Measurements from ENCODE around the gene MEF2A.

Gene MEF2A

GRCh38 chr15:99526671-99527070 is 39.1 kb upstream of the MEF2A start:
- Histone ChIP-seq H3K9me3 (ENCODE audit: control insufficient read depth, low read length) (no peaks in the 10 kb centered on the region), H3K27ac (no peak overlapping the region), H3K4me1 (no peaks in the 10 kb centered on the region), H3K4me2 (ENCODE audit: low read length) (no peak overlapping the region), H3K79me2 (no peaks in the 10 kb centered on the region), H2AFZ (no peak overlapping the region), H3K9ac (no peak overlapping the region), H3K36me3 (ENCODE audit: control insufficient read depth, insufficient read depth, low read length) (no peaks in the 10 kb centered on the region), H3K4me3 (ENCODE audit: low read depth, low read length) (no peak overlapping the region), H3K27me3 (ENCODE audit: control insufficient read depth, insufficient read depth, low read length) (no peaks in the 10 kb centered on the region)
- TF ChIP-seq CTCF (IDR thresholded peaks at IDR 0.05): no peak

DNA sequence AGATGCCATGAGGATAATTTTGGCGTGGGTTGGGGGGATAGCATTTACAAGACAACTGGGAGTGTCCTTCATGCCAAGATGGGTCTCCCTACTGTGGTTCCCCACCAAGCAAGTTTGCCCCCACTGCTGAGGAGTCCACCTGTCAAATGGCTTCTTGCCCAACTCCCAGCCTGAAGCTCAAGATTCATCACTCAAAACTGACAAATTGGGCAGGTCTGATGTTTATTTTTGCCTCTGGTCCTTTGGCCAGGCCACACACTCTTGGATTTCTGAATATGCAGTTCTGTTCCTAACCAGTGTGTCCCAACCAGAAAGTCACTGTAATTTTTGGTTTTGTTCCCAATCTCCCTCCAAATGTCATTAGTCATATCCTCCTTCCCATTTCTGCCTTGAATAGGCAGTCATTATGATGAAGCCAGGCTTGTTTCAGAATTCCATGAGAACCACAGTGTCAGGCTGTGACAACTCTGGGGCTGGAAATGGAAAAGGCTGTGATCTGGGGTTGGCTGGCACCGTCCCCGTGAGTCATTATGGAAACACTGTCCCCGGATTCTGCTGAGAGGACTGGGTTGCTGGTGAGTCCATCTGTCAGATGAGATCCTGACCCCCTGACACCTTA is 29.3 kb upstream of the MEF2A start:
- H3K9me3 ChIP-seq (ENCODE audit: control insufficient read depth, low read length): no peaks in the 10 kb centered on the region
- H3K4me1 ChIP-seq: no peaks in the 10 kb centered on the region
- no peak overlapping the region for H3K4me3 ChIP-seq (ENCODE audit: low read depth, low read length)
- H3K9ac ChIP-seq: no peak overlapping the region
- TF ChIP-seq CTCF (IDR thresholded peaks at IDR 0.05): no peak
- H3K27ac ChIP-seq: no peak overlapping the region
- no peak overlapping the region for H2AFZ ChIP-seq
- no peaks in the 10 kb centered on the region for H3K79me2 ChIP-seq
- H3K27me3 ChIP-seq (ENCODE audit: control insufficient read depth, insufficient read depth, low read length): no peaks in the 10 kb centered on the region
- H3K36me3 ChIP-seq (ENCODE audit: control insufficient read depth, insufficient read depth, low read length): no peaks in the 10 kb centered on the region
- H3K4me2 ChIP-seq (ENCODE audit: low read length): no peak overlapping the region

DNA sequence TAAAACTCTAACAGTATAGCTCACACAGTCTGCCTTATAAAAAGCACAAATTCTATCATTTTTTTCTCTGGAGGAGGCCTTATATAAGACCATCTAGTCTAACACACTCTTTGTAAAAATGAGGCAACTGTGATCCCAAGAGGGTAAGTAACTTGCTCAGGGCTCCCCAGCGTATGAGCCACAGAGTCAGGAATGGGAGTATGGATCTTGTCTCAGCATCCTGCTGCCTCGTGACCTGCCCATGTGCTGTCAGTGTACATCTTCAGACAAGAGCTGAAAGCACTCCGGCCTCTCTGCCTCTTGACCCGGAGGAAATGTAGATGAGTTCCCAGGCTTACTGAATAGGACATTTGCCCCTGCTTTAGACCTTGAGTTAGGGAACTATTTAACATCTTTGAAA is 28.4 kb upstream of the MEF2A start:
- Histone ChIP-seq H3K9ac (no peak overlapping the region), H3K79me2 (no peaks in the 10 kb centered on the region), H3K9me3 (ENCODE audit: control insufficient read depth, low read length) (no peaks in the 10 kb centered on the region), H3K4me1 (no peaks in the 10 kb centered on the region), H3K27me3 (ENCODE audit: control insufficient read depth, insufficient read depth, low read length) (no peaks in the 10 kb centered on the region), H2AFZ (no peak overlapping the region), H3K36me3 (ENCODE audit: control insufficient read depth, insufficient read depth, low read length) (no peaks in the 10 kb centered on the region), H3K4me3 (ENCODE audit: low read depth, low read length) (no peak overlapping the region), H3K27ac (no peak overlapping the region), H3K4me2 (ENCODE audit: low read length) (no peak overlapping the region)
- TF ChIP-seq CTCF (IDR thresholded peaks at IDR 0.05): no peak

- no peaks in the 10 kb centered on the region for H3K27me3 ChIP-seq (ENCODE audit: control insufficient read depth, insufficient read depth, low read length)
- no peaks in the 10 kb centered on the region for H3K36me3 ChIP-seq (ENCODE audit: control insufficient read depth, insufficient read depth, low read length)
- H3K4me3 ChIP-seq (ENCODE audit: low read depth, low read length): no peak overlapping the region
- H3K9me3 ChIP-seq (ENCODE audit: control insufficient read depth, low read length): no peaks in the 10 kb centered on the region
- no peaks in the 10 kb centered on the region for H3K79me2 ChIP-seq
- no peak overlapping the region for H3K4me2 ChIP-seq (ENCODE audit: low read length)
- no peak overlapping the region for H2AFZ ChIP-seq
- H3K9ac ChIP-seq: no peak overlapping the region
- no peaks in the 10 kb centered on the region for H3K4me1 ChIP-seq
- no peak overlapping the region for H3K27ac ChIP-seq
- no peak for TF ChIP-seq CTCF (IDR thresholded peaks at IDR 0.05)
These were observed 27.5 kb upstream of the MEF2A start for GRCh38 chr15:99538261-99538660.

GRCh38 chr15:99542828-99543227 is 23.0 kb upstream of the MEF2A start:
- no peaks in the 10 kb centered on the region for H3K79me2 ChIP-seq
- H3K4me1 ChIP-seq: no peaks in the 10 kb centered on the region
- H3K27me3 ChIP-seq (ENCODE audit: control insufficient read depth, insufficient read depth, low read length): no peaks in the 10 kb centered on the region
- no peak overlapping the region for H3K4me2 ChIP-seq (ENCODE audit: low read length)
- TF ChIP-seq CTCF (IDR thresholded peaks at IDR 0.05): no peak
- H3K36me3 ChIP-seq (ENCODE audit: control insufficient read depth, insufficient read depth, low read length): no peaks in the 10 kb centered on the region
- H3K4me3 ChIP-seq (ENCODE audit: low read depth, low read length): no peak overlapping the region
- no peaks in the 10 kb centered on the region for H3K9me3 ChIP-seq (ENCODE audit: control insufficient read depth, low read length)
- H2AFZ ChIP-seq: no peak overlapping the region
- H3K9ac ChIP-seq: no peak overlapping the region
- no peak overlapping the region for H3K27ac ChIP-seq

Measured in parathyroid adenoma (tissue), 2 donors.